ENCODE data around the gene PATJ. TPM values are rescaled to one million over a fixed set of nuclear protein-coding genes. Genes with fewer than 3 reads are reported as not detected.

The PATJ gene
- total and polyA plus RNA-seq, 8 donors: 27.6 to 58.8 (median 38.8) TPM

DNA sequence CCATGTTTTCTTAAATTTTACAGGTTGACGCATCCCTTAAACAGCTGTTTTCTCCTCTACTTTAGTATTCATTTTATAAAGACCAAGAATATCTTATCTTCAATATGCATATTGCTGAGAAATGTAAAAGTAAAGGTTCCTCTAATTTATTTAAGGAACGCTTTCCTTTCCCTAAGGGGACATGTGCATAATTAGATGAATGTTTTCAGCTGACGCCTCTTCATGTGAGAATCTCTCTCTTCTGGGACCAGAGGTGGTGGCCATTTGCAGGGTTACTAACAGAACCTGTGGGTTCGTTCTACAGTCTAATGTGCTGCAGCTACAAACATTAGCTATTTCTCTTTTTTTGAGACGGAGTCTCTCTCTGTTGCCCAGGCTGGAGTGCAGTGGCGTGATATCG lies 304.6 kb downstream of the PATJ start:
- Histone ChIP-seq H3K36me3 (no peaks in the 10 kb centered on the region), H3K4me3 (no peak overlapping the region), H3K27me3 (no peaks in the 10 kb centered on the region), H3K27ac (no peak overlapping the region), H3K4me1 (no peaks in the 10 kb centered on the region), H3K9me3 (no peaks in the 10 kb centered on the region)
- DNase-seq: no peak
- no peak for ATAC-seq
- intact Hi-C loops (cut with DNase I): no loop called here
- TF ChIP-seq, protein P1, sequence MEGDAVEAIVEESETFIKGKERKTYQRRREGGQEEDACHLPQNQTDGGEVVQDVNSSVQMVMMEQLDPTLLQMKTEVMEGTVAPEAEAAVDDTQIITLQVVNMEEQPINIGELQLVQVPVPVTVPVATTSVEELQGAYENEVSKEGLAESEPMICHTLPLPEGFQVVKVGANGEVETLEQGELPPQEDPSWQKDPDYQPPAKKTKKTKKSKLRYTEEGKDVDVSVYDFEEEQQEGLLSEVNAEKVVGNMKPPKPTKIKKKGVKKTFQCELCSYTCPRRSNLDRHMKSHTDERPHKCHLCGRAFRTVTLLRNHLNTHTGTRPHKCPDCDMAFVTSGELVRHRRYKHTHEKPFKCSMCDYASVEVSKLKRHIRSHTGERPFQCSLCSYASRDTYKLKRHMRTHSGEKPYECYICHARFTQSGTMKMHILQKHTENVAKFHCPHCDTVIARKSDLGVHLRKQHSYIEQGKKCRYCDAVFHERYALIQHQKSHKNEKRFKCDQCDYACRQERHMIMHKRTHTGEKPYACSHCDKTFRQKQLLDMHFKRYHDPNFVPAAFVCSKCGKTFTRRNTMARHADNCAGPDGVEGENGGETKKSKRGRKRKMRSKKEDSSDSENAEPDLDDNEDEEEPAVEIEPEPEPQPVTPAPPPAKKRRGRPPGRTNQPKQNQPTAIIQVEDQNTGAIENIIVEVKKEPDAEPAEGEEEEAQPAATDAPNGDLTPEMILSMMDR (IDR thresholded peaks at IDR 0.05): no peak

DNA sequence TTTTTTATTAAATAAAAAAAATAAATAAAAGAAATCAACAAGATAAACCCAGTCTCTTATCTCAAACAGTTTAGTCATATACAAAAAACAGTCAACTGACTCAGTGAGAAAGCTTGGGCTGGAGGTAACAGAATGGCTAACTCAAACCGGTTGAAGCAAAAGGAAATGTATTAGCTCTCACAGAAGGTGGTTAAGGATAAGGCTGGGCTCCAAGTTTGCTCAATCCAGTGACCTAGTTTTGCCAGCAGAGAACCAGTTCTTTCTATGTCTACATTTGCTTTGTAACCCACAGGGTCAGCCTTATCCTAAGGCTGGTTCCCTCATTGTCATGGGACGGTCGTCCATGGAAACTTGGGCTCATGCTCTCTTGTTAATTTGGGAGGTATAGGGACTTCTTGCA lies 307.9 kb downstream of the PATJ start:
- H3K36me3 ChIP-seq: no peaks in the 10 kb centered on the region
- no peak overlapping the region for H3K4me3 ChIP-seq
- H3K27me3 ChIP-seq: no peaks in the 10 kb centered on the region
- ATAC-seq: no peak
- TF ChIP-seq, protein P1 (IDR thresholded peaks at IDR 0.05): no peak
- no peak for DNase-seq
- intact Hi-C loops (cut with DNase I): no loop called here
- no peaks in the 10 kb centered on the region for H3K4me1 ChIP-seq
- no peaks in the 10 kb centered on the region for H3K9me3 ChIP-seq
- H3K27ac ChIP-seq: no peak overlapping the region

DNA sequence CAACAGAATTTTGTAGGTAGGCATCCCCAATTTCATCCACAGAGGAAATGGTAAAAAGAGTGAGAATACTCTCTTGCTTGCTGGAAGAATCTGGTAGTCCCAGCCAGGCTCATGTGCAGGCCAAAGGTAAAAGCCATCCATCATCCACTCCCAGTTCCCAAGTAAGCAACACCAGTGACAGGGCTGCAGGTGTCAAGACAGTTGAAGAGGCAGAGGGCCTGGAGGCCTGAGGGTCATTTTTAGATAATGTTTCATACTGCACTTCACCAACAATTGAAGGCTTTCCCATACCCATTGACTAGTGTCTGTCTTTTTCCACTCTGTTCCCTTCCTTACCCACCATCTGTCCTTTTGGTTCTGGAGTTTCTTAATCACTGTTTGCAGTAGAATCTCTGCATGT lies 310.7 kb downstream of the PATJ start:
- intact Hi-C loops (cut with DNase I): no loop called here
- H3K27me3 ChIP-seq: no peaks in the 10 kb centered on the region
- no peak overlapping the region for H3K27ac ChIP-seq
- H3K9me3 ChIP-seq: no peaks in the 10 kb centered on the region
- no peaks in the 10 kb centered on the region for H3K4me1 ChIP-seq
- ATAC-seq (no peak), DNase-seq (no peak)
- no peaks in the 10 kb centered on the region for H3K36me3 ChIP-seq
- no peak overlapping the region for H3K4me3 ChIP-seq
- TF ChIP-seq, protein P1 (IDR thresholded peaks at IDR 0.05): no peak

DNA sequence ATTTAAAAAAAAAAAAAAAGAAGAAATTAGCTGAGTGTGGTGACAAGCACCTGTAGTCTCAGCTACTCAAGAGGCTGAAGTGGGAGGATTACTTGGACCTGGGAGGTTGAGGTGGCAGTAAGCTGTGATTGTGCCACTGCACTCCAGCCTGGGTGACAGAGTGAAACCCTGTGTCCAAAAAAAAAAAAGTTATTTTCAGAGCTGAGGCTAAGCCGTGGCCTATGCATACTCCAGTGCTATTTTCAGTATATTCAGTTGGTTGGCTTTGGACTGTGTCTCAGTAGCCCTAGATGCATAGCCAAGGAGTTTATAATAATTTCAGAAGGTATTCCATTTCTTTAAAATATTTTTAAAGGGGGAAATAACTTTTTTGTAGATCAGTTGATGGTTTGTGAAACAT lies 311.9 kb downstream of the PATJ start:
- H3K4me3 ChIP-seq: no peak overlapping the region
- H3K36me3 ChIP-seq: no peaks in the 10 kb centered on the region
- ATAC-seq (no peak), DNase-seq (no peak)
- intact Hi-C loops (cut with DNase I): no loop called here
- H3K4me1 ChIP-seq: no peaks in the 10 kb centered on the region
- H3K9me3 ChIP-seq: no peaks in the 10 kb centered on the region
- TF ChIP-seq, protein P1 (IDR thresholded peaks at IDR 0.05): no peak
- no peak overlapping the region for H3K27ac ChIP-seq
- H3K27me3 ChIP-seq: no peaks in the 10 kb centered on the region

DNA sequence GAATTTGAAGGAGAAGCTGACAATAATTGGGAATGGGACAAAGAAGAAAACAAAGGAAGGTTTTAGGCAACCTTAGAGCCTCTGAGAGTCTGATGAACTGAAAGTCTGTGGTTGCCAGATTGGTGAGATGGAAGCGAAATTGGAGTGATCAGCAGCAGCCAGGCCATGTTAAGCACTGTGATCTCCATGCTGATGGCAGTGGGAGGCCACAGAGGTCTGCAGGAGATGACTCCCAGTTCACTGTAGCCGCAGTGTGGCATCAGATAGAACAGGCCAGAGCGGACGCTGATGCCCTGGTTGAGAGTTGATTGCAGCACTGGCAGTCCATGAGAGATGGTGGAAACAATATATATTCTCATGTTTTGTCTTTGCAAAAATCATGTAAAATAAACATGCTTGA lies 314.9 kb downstream of the PATJ start:
- no peaks in the 10 kb centered on the region for H3K27me3 ChIP-seq
- no peaks in the 10 kb centered on the region for H3K36me3 ChIP-seq
- ATAC-seq (no peak), DNase-seq (no peak)
- H3K27ac ChIP-seq: no peak overlapping the region
- no peaks in the 10 kb centered on the region for H3K9me3 ChIP-seq
- intact Hi-C loops (cut with DNase I): no loop called here
- TF ChIP-seq, protein P1 (IDR thresholded peaks at IDR 0.05): no peak
- no peaks in the 10 kb centered on the region for H3K4me1 ChIP-seq
- no peak overlapping the region for H3K4me3 ChIP-seq
